NCI-H187 treated with DMSO at 0.1 percent for 48 hours (cell line): ENCODE data around the gene HSD3B1.
"Not testable (repeated sequence)": the region's sequence is repeated elsewhere in the genome, so short reads cannot be mapped to it uniquely, and the experiment has no call there.

Source experiments
- DNase-seq: peaks from one replicate; lab custom pipeline; 2025; lab: John Stamatoyannopoulos, UW

The HSD3B1 gene

DNA sequence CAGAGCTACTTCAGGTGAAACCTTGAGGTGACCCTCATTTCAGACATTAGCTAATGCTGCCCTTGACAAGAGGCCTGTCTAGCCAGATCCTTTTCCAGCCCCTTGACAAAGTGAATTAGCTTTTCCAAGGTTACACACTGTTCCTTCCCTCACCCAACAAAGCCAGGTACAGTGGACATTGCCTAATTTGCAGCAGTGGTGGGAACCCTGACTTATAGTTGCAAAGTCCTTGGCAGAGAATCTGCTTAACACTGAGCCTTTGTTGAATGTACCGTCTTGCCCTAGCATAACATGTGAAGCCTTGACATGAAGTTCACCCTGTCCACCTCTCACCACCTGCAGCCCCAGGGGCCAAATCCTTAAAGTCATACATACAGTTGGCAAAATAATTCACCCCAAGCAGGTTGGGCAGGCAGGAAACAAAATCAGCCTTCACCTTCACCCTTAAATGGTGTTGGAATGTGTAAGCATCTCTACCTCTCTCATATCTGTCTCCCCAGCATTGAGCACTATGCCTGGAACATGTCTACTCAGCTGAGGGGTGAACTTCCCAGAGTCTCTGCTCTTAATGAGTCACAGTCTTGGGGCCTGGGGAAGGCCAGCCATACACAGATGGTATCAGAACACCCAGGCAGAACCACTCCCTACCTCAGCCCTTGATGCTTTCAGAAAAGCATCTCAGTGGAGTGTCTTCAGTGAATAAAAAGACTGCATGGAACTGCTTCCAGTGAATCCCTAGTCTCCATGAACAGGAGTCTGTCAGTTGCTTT is 46.5 kb downstream of the HSD3B1 start:
- DNase-seq, result not testable (repeated sequence)

DNA sequence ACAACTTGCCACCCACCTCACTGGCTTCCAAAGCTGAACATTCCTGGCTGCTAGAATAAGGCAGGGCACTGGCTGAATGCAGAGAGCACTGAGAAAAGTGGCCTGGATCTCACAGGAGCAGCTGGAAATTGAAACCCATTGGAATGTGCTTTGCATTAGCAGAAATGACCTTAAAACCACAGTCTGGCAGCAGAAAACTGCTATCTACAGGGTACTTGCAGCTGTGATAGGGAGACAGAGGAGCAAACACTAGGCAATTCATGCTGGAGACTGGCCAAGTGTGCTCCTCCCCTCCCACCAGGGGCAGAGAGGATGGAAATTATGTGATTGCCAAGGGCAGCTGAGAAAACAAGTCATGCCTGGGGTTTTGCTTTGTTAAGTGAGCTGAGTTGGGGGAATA is 47.2 kb downstream of the HSD3B1 start:
- peak; percentile 28 for DNase-seq

DNA sequence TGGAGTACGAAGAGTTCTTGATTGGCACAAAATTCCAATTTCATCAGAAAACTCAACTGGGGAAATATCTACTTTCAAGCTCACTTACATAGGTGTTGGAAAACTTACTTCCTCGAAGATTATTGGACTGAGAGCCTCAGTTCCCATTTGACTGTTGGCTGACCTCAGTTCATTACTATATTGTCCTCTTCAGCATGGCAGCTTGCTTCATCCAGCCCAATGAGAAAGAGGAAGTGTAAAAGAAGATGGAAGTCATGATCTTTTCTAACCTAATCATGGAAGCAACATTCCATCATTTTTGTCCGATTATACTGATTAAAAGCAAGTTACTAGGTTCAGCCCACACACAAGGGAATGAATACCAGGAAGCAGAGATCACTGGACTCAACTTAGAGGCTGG is 49.4 kb downstream of the HSD3B1 start:
- no peak for DNase-seq

DNA sequence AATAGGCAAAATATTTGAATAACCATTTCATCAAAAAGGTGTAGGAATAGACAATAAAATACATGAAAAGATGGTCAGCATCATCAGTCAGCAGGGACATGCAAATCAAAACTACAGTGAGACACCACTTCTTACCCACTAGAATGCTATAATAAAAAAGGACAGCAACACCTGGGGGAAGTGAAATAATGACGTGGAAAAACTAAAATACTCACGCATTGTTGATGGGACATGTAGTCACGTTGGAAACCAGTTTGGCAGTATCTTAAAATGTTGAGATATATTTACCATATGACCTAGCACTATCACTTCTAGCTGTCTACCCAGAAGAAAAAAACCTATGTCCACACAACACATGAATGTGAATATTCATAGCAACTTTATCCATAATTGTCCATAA is 53.4 kb downstream of the HSD3B1 start:
- not testable (repeated sequence) for DNase-seq

DNA sequence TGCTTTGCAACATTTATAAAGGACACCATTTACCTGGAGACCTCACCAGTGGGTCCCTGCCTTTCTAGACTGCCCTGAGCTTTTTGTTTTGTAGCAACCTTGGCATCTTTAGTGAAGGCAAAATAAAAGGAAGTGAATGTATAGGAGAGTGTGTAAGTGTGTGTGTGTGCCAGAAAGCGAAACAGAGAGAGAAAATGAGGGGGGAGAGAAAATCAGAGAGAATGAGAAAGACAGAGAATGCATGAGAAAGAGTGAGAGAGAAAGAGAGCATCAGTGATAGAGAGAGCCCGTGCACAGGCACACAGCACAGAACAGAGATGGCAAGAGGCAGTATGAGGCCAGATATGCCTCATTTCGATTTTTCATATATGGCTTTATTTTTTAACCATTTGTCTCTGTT is 57.5 kb downstream of the HSD3B1 start:
- no peak for DNase-seq
